Sigmoid colon (tissue), 4 donors: Measurements from ENCODE around the gene KATNB1.

Source experiments
- CTCF ChIP-seq, 4 experiments: fragments of 450-650 bp in 3 of 4; fragments of 200-600 bp in 1 of 4; IDR thresholded peaks; one replicate each; pipeline ENCODE4 v1.5.1; 2016 to 2019; ENCODE audit warnings: antibody characterized with exemption in 4 of 4, mild to moderate bottlenecking in 3 of 4, moderate library complexity in 2 of 4
- EP300 ChIP-seq, 4 donors: sonication (generic); formaldehyde crosslinking; IDR thresholded peaks; one replicate each; pipeline ENCODE4 v1.6.1; 2017; ENCODE audit warnings: antibody characterized with exemption in 4 of 4
- POLR2A ChIP-seq, 2 donors: fragments of 450-650 bp; IDR thresholded peaks; one replicate each; pipeline ENCODE4 v1.6.1; 2016; ENCODE audit warnings: antibody characterized with exemption in 2 of 2, mild to moderate bottlenecking in 2 of 2, moderate library complexity in 2 of 2
- POLR2AphosphoS5 ChIP-seq, 4 donors: sonication (generic); formaldehyde crosslinking; IDR thresholded peaks; one replicate each; pipeline ENCODE4 v1.6.1; 2017; ENCODE audit warnings: antibody characterized with exemption in 4 of 4

DNA sequence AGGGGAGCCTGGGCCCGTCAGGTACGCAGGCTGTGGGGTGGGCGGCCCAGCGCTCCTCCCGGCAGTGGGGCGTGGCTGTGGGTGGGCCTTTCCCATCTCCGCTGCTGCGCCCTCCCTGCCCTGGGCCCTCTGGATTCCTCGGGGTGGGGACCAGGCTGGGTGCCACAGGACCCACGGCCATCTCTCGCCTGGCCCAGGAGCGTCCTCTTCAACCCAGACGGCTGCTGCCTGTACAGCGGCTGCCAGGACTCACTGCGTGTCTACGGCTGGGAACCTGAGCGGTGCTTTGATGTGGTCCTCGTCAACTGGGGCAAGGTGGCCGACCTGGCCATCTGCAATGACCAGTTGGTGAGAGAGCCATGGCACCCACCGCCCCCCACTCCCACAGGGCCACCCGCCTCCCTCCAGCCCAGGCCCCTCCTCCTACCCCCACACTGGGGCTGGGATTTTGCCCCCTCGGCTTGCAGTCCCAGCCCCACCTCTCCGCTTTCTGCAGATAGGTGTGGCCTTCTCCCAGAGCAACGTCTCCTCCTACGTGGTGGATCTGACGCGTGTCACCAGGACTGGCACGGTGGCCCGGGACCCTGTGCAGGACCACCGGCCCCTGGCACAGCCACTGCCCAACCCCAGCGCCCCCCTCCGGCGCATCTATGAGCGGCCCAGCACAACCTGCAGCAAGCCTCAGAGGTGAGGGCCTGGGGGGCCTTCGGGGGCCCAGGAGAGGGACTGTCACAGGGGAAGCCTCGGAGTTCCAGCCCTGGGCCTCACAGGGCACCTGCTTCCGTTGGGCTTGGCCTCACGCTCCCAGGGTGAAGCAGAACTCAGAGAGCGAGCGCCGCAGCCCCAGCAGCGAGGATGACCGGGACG is 17.2 kb downstream of the KATNB1 start:
- TF ChIP-seq POLR2A (IDR thresholded peaks at IDR 0.05) (no peak), CTCF (IDR thresholded peaks at IDR 0.05) (no peak), POLR2AphosphoS5 (IDR thresholded peaks at IDR 0.05) (no peak), EP300 (IDR thresholded peaks at IDR 0.05) (no peak)
